GM23338 (cell line): ENCODE measurements around the gene TMEM30A. TPM values are rescaled to one million over a fixed set of nuclear protein-coding genes. Genes with fewer than 3 reads are reported as not detected.
A peak's percentile ranks its signal among the peaks of the same experiment; 100 is the strongest.

ENCODE experiments used
- ATAC-seq: fragments of 200-7000 bp; cut with Tn5 transposase; 3 replicates; pipeline ENCODE4 v1.9.1; 2020
- DNase-seq: peaks from one replicate; pipeline ENCODE4 v3.0.0-alpha.2; 2015; ENCODE audit warnings: low spot score
- H2AFZ ChIP-seq: fragments of 200-600 bp; sonication (generic); 2 replicates; pipeline ENCODE4 v1.8.0; 2016; ENCODE audit warnings: antibody characterized with exemption, mild to moderate bottlenecking, moderate library complexity
- H3F3A ChIP-seq: fragments of 200-600 bp; sonication (generic); replicated peaks from 2 replicates; pipeline ENCODE4 v1.8.0; 2017; ENCODE audit warnings: antibody characterized with exemption, mixed run types, low read depth
- H3K27ac ChIP-seq: fragments of 200-600 bp; sonication (generic); 2 replicates; pipeline ENCODE4 v1.6.1; 2016; ENCODE audit warnings: low read depth
- H3K27me3 ChIP-seq: fragments of 200-600 bp; sonication (generic); 2 replicates; pipeline ENCODE4 v1.8.0; 2016; ENCODE audit warnings: mild to moderate bottlenecking, mixed run types, moderate library complexity; ENCODE audit not compliant: insufficient read depth
- H3K36me3 ChIP-seq: fragments of 200-600 bp; sonication (generic); 2 replicates; pipeline ENCODE4 v1.8.0; 2016; ENCODE audit warnings: mild to moderate bottlenecking; ENCODE audit not compliant: insufficient read depth
- H3K4me1 ChIP-seq: fragments of 200-600 bp; sonication (generic); 2 replicates; pipeline ENCODE4 v1.8.0; 2016; ENCODE audit warnings: mild to moderate bottlenecking, moderate library complexity; ENCODE audit not compliant: insufficient read depth
- H3K4me2 ChIP-seq: fragments of 200-600 bp; sonication (generic); 2 replicates; pipeline ENCODE4 v1.7.1; 2017; ENCODE audit warnings: mixed run types
- H3K4me3 ChIP-seq: fragments of 200-600 bp; sonication (generic); 2 replicates; pipeline ENCODE4 v1.6.1; 2016; ENCODE audit warnings: mixed run types
- H3K79me2 ChIP-seq: fragments of 200-600 bp; sonication (generic); replicated peaks from 2 replicates; pipeline ENCODE4 v1.8.0; 2017; ENCODE audit warnings: mild to moderate bottlenecking; ENCODE audit not compliant: insufficient read depth
- H3K9me2 ChIP-seq: fragments of 200-600 bp; sonication (generic); 2 replicates; pipeline ENCODE4 v1.8.0; 2017; ENCODE audit not compliant: insufficient read depth
- H4K20me1 ChIP-seq: fragments of 200-600 bp; sonication (generic); replicated peaks from 2 replicates; pipeline ENCODE4 v1.8.0; 2017; ENCODE audit warnings: mild to moderate bottlenecking; ENCODE audit not compliant: insufficient read depth
- H3K27ac Mint-ChIP-seq: 2 replicates; pipeline ENCODE4 v1.8.0; 2020; ENCODE audit warnings: inconsistent platforms, mild to moderate bottlenecking, moderate library complexity, mixed read lengths
- H3K27me3 Mint-ChIP-seq: 3 replicates; pipeline ENCODE4 v1.8.0; 2022; ENCODE audit warnings: low read depth, mild to moderate bottlenecking, moderate library complexity, mixed read lengths, inconsistent platforms; ENCODE audit not compliant: insufficient read depth, poor library complexity
- H3K36me3 Mint-ChIP-seq: 3 replicates; pipeline ENCODE4 v1.8.0; 2021; ENCODE audit warnings: low read depth, mild to moderate bottlenecking, inconsistent platforms, moderate library complexity, mixed read lengths
- H3K4me1 Mint-ChIP-seq: 3 replicates; pipeline ENCODE4 v1.8.0; 2020; ENCODE audit warnings: mild to moderate bottlenecking, inconsistent platforms, mixed read lengths
- H3K4me3 Mint-ChIP-seq: 3 replicates; pipeline ENCODE4 v1.8.0; 2021; ENCODE audit warnings: moderate library complexity, mild to moderate bottlenecking, inconsistent platforms, mixed read lengths
- H3K9me3 Mint-ChIP-seq: 3 replicates; pipeline ENCODE4 v1.8.0; 2020; ENCODE audit warnings: moderate library complexity, mild to moderate bottlenecking, inconsistent platforms, mixed read lengths
- CREB1 ChIP-seq: fragments of 250-450 bp; sonication (Bioruptor Pico); IDR thresholded peaks from 2 replicates; pipeline ENCODE4 v1.5.0; 2020; ENCODE audit warnings: low read depth, mild to moderate bottlenecking, moderate library complexity
- CTCF ChIP-seq, 2 experiments: fragments of 200-600 bp in 1 of 2; sonication (generic) in 1 of 2; conservative IDR thresholded peaks; 2 replicates each; pipeline versions ENCODE4 v1.5.1 to v1.6.1; 2016 to 2017; ENCODE audit warnings: antibody characterized with exemption in 2 of 2, low read depth in 2 of 2, mild to moderate bottlenecking in 2 of 2, moderate library complexity in 1 of 2
- EZH2 ChIP-seq: fragments of 200-600 bp; sonication (generic); IDR thresholded peaks from one replicate; pipeline ENCODE4 v1.8.0; 2017; ENCODE audit warnings: antibody characterized with exemption, mild to moderate bottlenecking, low read depth; ENCODE audit not compliant: unreplicated experiment
- EZH2phosphoT487 ChIP-seq: fragments of 200-600 bp; sonication (generic); IDR thresholded peaks from one replicate; pipeline ENCODE4 v1.8.1; 2018; ENCODE audit warnings: antibody characterized with exemption; ENCODE audit not compliant: unreplicated experiment
- JUNB ChIP-seq: IDR thresholded peaks from one replicate; pipeline ENCODE4 v1.6.1; 2016; ENCODE audit warnings: antibody characterized with exemption; ENCODE audit not compliant: unreplicated experiment
- NANOG ChIP-seq: IDR thresholded peaks from 2 replicates; pipeline ENCODE4 v1.6.1; 2016; ENCODE audit warnings: antibody characterized with exemption, borderline replicate concordance
- POLR2AphosphoS5 ChIP-seq: IDR thresholded peaks from 2 replicates; pipeline ENCODE4 v1.6.1; 2016; ENCODE audit warnings: antibody characterized with exemption, low read depth
- REST ChIP-seq: IDR thresholded peaks from one replicate; pipeline ENCODE4 v1.6.1; 2018; ENCODE audit warnings: antibody characterized with exemption; ENCODE audit not compliant: unreplicated experiment
- STAT1 ChIP-seq: IDR thresholded peaks from one replicate; pipeline ENCODE4 v1.6.1; 2016; ENCODE audit warnings: antibody characterized with exemption; ENCODE audit not compliant: unreplicated experiment
- ZNF114 ChIP-seq: fragments of 250-450 bp; sonication (Bioruptor Pico); IDR thresholded peaks from 2 replicates; pipeline ENCODE4 v1.5.0; 2020; ENCODE audit warnings: mild to moderate bottlenecking, moderate library complexity
- ZNF331 ChIP-seq: fragments of 250-450 bp; sonication (Bioruptor Pico); IDR thresholded peaks from 2 replicates; pipeline ENCODE4 v1.5.0; 2020; ENCODE audit warnings: low read depth, mild to moderate bottlenecking, moderate library complexity
- ZNF462 ChIP-seq: fragments of 250-450 bp; sonication (Bioruptor Pico); IDR thresholded peaks from 2 replicates; pipeline ENCODE4 v1.5.0; 2020; ENCODE audit warnings: mild to moderate bottlenecking, moderate library complexity
- polyA plus RNA-seq: library from polyadenylated mRNA; unstranded; fragments of >200 nt; fragmentation: Nextera tagmentation; extraction: Ambion mirVana; gene quantifications from 2 replicates; pipeline ENCODE4 v1.2.1, GENCODE V29; 2016
- total RNA-seq: library from RNA; depleted of rRNA; stranded (reverse); fragments of >200 nt; shearing (Covaris generic); gene quantifications from 2 replicates; pipeline ENCODE4 v1.2.3, GENCODE V29; 2014

Gene TMEM30A
- total and polyA plus RNA-seq, 2 experiments from 2014 or later, result 61.7 to 99.9 TPM

- no peak for TF ChIP-seq ZNF462
- TF ChIP-seq CREB1 (CRISPR knock-in tag), result no peak
- no peak for TF ChIP-seq REST
Observed at GRCh38 chr6:75286955-75287354, 2.4 kb upstream of the TMEM30A start (continued).

- H3K79me2 ChIP-seq, result peaks cover 42% of the 10 kb centered on the region
- no peak for ATAC-seq
- H3K4me1 ChIP-seq, result peaks cover 25% of the 10 kb centered on the region
- no peaks in the 10 kb centered on the region for H3K9me2 ChIP-seq
- Mint-ChIP-seq H3K4me1 (peaks cover 22% of the 10 kb centered on the region), H3K27ac (no peak overlapping the region), H3K9me3 (no peaks in the 10 kb centered on the region), H3K36me3 (no peaks in the 10 kb centered on the region), H3K4me3 (no peak overlapping the region), H3K27me3 (no peaks in the 10 kb centered on the region)
- H3K27ac ChIP-seq, result peak overlapping the region; percentile 86
- H3F3A ChIP-seq, result no peaks in the 10 kb centered on the region
- no peaks in the 10 kb centered on the region; the same call in 1 of the 2 replicates for H4K20me1 ChIP-seq
- H3K27me3 ChIP-seq, result no peaks in the 10 kb centered on the region
- H3K4me3 ChIP-seq, result peak overlapping the region; percentile 86
- H3K4me2 ChIP-seq, result peak overlapping the region; percentile 93
- no peak for DNase-seq
- peak overlapping the region; percentile 28; the same call in 1 of the 2 replicates for H2AFZ ChIP-seq
- no peaks in the 10 kb centered on the region for H3K36me3 ChIP-seq
- TF ChIP-seq CREB1 (CRISPR knock-in tag) (no peak), NANOG (no peak), CTCF (conservative IDR thresholded peaks at IDR 0.05; ENCODE audit: low read depth in 2 of 2) (no peak), EZH2phosphoT487 (no peak), STAT1 (no peak), JUNB (no peak), EZH2 (no peak), POLR2AphosphoS5 (no peak), ZNF114 (no peak), ZNF331 (no peak)
Observed at GRCh38 chr6:75285283-75285639, 669 bp upstream of the TMEM30A start.
